Measurements from ENCODE around the gene WDFY4. TPM values are rescaled to one million over a fixed set of nuclear protein-coding genes. Genes with fewer than 3 reads are reported as not detected.

Gene WDFY4
- total and polyA plus RNA-seq, 2 of the 4 experiments (the other 2 are of a cell fraction) = not detected

- Histone ChIP-seq H4K20me1 (ENCODE audit: insufficient read depth, low read length) (no peaks in the 10 kb centered on the region), H3K18ac (ENCODE audit: low read depth, low read length) (no peak overlapping the region), H3K4me1 (ENCODE audit: control insufficient read depth, insufficient read depth, low read length) (no peaks in the 10 kb centered on the region), H3K4me2 (ENCODE audit: low read depth, low read length) (no peak overlapping the region), H3K4me3 (ENCODE audit: insufficient read depth, low read depth, low read length) (no peak overlapping the region), H3K27ac (ENCODE audit: insufficient read depth, low read length) (no peak overlapping the region), H2BK120ac (ENCODE audit: low read depth, low read length) (no peak overlapping the region), H4K91ac (ENCODE audit: insufficient read depth, low read depth, low read length) (no peak overlapping the region), H2AK9ac (replicated peaks; ENCODE audit: low read depth, low read length, poor library complexity) (no peak overlapping the region), H3K14ac (replicated peaks; ENCODE audit: low read depth, low read length) (no peak overlapping the region), H3K79me1 (ENCODE audit: low read depth in 1 of 2, low read length in 2 of 2) (no peaks in the 10 kb centered on the region), H2BK15ac (ENCODE audit: low read depth, low read length) (no peak overlapping the region), H4K8ac (ENCODE audit: low read depth in 2 of 2, low read length in 2 of 2) (no peak overlapping the region), H2BK5ac (ENCODE audit: low read depth, low read length, poor library complexity, severe bottlenecking) (no peak overlapping the region), H2AFZ (replicated peaks; ENCODE audit: low read length, poor library complexity) (no peak overlapping the region), H3K27me3 (ENCODE audit: control insufficient read depth, insufficient read depth, low read length) (peaks cover 3% of the 10 kb centered on the region; the same call in 1 of the 2 replicates), H3K9me3 (ENCODE audit: control insufficient read depth, insufficient read depth, low read length) (no peaks in the 10 kb centered on the region), H3K36me3 (ENCODE audit: control insufficient read depth, insufficient read depth, low read length) (no peaks in the 10 kb centered on the region), H4K5ac (ENCODE audit: low read depth, low read length) (no peak overlapping the region), H3K23ac (ENCODE audit: low read depth, low read length) (no peak overlapping the region), H3K56ac (ENCODE audit: extremely low read depth, insufficient read depth, low read length) (no peak overlapping the region), H2AK5ac (ENCODE audit: low read depth, low read length) (no peak overlapping the region), H2BK20ac (ENCODE audit: low read depth, low read length) (no peak overlapping the region), H3K9me1 (ENCODE audit: insufficient read depth, low read length) (no peaks in the 10 kb centered on the region), H3K4ac (ENCODE audit: low read depth, low read length) (no peak overlapping the region), H3K9ac (ENCODE audit: low read depth, low read length) (no peak overlapping the region)
- dilution Hi-C loops (cut with HindIII; ENCODE audit: low sequenced_read_pairs, unreplicated experiment) = no loop called here
- intact Hi-C loops (cut with micrococcal nuclease) = no loop called here
- DNase-seq = no peak
- BruUV-seq (replicated peaks) = no TSS peak
- WGBS, 2 experiments (ENCODE audit: extremely low coverage in 2 of 2, insufficient read length in 1 of 2) = no CpG with 5 or more reads among the region's 2 CpGs
- in situ Hi-C loops (cut with MboI; ENCODE audit: low sequenced_read_pairs) = no loop called here
- ChIA-PET POLR2A (ENCODE audit: unreplicated experiment) (no interaction called here), CTCF (no interaction called here)
- no peak for ATAC-seq (ENCODE audit: low read depth)
- TF ChIP-seq ELK1 (IDR thresholded peaks at IDR 0.05; ENCODE audit: borderline replicate concordance, low read depth, low read length) (no peak), FOS (IDR thresholded peaks at IDR 0.05; ENCODE audit: low read depth, low read length) (no peak), MXI1 (IDR thresholded peaks at IDR 0.05; ENCODE audit: borderline replicate concordance, low read depth, low read length) (no peak), POLR2A (IDR thresholded peaks at IDR 0.05; ENCODE audit: low read depth, low read length) (no peak), BHLHE40 (IDR thresholded peaks at IDR 0.05; ENCODE audit: low read depth, low read length) (no peak), CEBPB (IDR thresholded peaks at IDR 0.05; ENCODE audit: low read depth, low read length) (no peak), RCOR1 (IDR thresholded peaks at IDR 0.05; ENCODE audit: insufficient replicate concordance, low read length) (no peak), RAD21 (IDR thresholded peaks at IDR 0.05; ENCODE audit: low read length) (no peak)
Measured at GRCh38 chr10:48818081-48818480, 133.4 kb downstream of the WDFY4 start.

Measured in IMR-90 (cell line).